Effector memory CD4-positive, alpha-beta T cell (primary cell): ENCODE data around the gene MAGI1.

Experiments used
- DNase-seq, 3 donors: peaks; one replicate each; pipeline ENCODE4 v3.0.0-alpha.2; 2020
- H3K27ac ChIP-seq: 2 replicates; pipeline ENCODE4 v1.7.0; 2013; ENCODE audit warnings: mild to moderate bottlenecking, low read length, moderate library complexity; ENCODE audit not compliant: insufficient read depth, poor library complexity, severe bottlenecking
- H3K27me3 ChIP-seq: replicated peaks from 2 replicates; pipeline ENCODE4 v1.7.0; 2013; ENCODE audit warnings: mild to moderate bottlenecking, low read length; ENCODE audit not compliant: insufficient read depth, control insufficient read depth, poor library complexity, severe bottlenecking
- H3K36me3 ChIP-seq: 2 replicates; pipeline ENCODE4 v1.7.0; 2013; ENCODE audit warnings: mild to moderate bottlenecking, low read length, moderate library complexity; ENCODE audit not compliant: control insufficient read depth, insufficient read depth
- H3K4me1 ChIP-seq: 2 replicates; pipeline ENCODE4 v1.7.0; 2013; ENCODE audit warnings: low read length, mild to moderate bottlenecking; ENCODE audit not compliant: control insufficient read depth, insufficient read depth, poor library complexity, severe bottlenecking
- H3K4me3 ChIP-seq: 2 replicates; pipeline ENCODE4 v1.7.0; 2013; ENCODE audit warnings: low read length, low read depth, mild to moderate bottlenecking; ENCODE audit not compliant: insufficient read depth, poor library complexity, severe bottlenecking
- H3K9me3 ChIP-seq: 2 replicates; pipeline ENCODE4 v1.7.0; 2013; ENCODE audit warnings: mild to moderate bottlenecking, low read length, moderate library complexity; ENCODE audit not compliant: control insufficient read depth

Gene MAGI1

DNA sequence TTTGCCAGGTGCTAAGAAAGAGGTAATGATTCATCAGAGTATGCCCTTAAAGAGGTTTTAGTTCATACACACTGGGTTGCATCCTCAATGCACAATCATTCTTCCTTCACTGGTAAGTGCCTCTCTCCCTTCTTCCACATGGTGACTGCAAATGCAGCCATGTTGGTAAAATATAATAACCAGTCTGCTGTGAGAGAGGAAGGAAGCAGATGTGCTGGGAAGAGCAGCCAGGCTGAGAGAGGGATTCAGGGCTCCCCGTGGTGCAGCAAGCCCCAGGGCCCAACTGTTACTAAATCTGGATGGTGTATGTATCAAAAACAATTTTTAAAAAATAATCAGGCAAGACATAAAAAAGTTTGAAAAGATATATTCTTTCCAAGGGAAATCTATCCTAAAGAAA lies 498.1 kb downstream of the MAGI1 start:
- Histone ChIP-seq H3K27ac (no peak overlapping the region), H3K4me1 (no peaks in the 10 kb centered on the region), H3K9me3 (no peaks in the 10 kb centered on the region), H3K36me3 (no peaks in the 10 kb centered on the region), H3K27me3 (no peaks in the 10 kb centered on the region), H3K4me3 (no peak overlapping the region)
- DNase-seq: no peak

DNA sequence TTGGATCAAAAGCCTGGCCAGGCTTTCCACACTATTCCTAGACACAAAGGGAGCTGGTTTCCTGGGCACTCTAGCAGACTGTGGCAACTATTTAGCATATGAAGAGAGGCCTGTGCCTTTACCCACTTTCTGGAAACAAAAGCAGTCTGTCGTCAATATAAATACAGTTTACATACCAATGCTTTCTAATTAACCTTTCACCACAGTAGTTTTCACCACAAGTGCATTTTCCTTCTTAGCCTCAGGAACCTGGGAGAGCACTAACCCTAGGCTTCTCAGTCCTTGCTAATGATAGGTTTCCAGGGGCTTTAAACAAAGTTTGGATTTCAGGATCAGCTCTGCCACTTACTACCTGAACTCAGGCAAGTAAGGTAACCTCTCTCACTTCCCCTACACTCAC lies 499.1 kb downstream of the MAGI1 start:
- DNase-seq: no peak
- Histone ChIP-seq H3K27me3 (no peaks in the 10 kb centered on the region), H3K4me3 (no peak overlapping the region), H3K36me3 (no peaks in the 10 kb centered on the region), H3K27ac (no peak overlapping the region), H3K4me1 (no peaks in the 10 kb centered on the region), H3K9me3 (no peaks in the 10 kb centered on the region)

DNA sequence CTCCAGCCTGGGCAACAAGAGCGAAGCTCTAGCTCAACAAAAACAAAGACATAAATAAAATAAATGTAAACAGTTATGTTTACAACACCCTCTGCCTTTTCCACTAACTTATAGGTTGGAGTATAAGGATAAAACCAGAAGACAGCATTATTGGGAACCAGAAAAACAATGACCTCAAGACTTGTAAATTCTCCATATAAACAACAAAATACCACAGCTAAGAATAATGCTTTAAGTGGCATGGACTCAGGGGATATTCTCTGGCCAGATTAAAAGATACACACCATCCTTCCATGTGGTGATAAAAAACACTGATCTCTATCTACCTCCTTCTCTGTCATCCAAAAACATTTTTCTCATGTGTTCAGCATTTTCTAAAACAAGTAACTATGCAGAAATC lies 500.6 kb downstream of the MAGI1 start:
- no peak overlapping the region for H3K27ac ChIP-seq
- H3K4me3 ChIP-seq: no peak overlapping the region
- H3K27me3 ChIP-seq: no peaks in the 10 kb centered on the region
- no peaks in the 10 kb centered on the region for H3K4me1 ChIP-seq
- DNase-seq: no peak
- no peaks in the 10 kb centered on the region for H3K9me3 ChIP-seq
- no peaks in the 10 kb centered on the region for H3K36me3 ChIP-seq

DNA sequence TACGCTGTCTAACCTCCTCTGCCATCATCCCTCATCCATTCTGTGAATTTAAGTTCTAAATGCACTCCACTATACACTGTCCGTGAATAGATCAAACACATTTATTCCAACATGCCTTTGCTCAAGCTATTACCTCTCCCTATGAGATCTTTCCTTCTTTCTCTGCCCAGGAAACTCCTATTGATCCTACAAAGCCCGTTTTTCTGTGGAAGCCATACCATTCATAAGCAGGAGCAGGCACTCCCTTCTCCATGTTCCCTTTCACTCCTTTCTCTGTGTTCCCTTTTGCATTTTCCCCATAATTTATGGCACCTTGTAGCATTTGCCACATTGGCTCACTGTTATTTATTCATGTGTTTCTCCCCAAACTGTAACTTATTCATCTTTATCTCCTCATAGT lies 501.6 kb downstream of the MAGI1 start:
- DNase-seq: no peak
- H3K4me1 ChIP-seq: no peaks in the 10 kb centered on the region
- no peaks in the 10 kb centered on the region for H3K27me3 ChIP-seq
- H3K36me3 ChIP-seq: no peaks in the 10 kb centered on the region
- no peaks in the 10 kb centered on the region for H3K9me3 ChIP-seq
- H3K27ac ChIP-seq: no peak overlapping the region
- H3K4me3 ChIP-seq: no peak overlapping the region

DNA sequence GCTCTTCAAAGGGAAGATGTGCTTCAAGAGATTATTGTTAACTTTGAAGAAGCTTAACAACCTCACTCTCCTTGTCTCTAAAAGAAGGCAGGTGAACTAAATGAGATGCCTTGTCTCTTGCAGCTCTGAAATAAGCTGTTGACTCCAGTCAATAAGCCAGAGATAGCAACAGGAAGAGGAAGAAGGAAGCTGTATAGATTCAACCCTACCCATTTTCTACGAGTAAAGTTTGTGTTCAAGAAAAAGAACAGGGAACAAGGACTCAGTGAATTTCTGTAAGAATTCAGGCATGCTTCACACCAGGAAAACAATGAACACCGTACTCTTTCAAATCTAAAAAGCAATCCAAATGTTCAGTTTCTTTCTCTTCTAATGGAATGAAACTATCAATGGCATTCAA lies 503.5 kb downstream of the MAGI1 start:
- Histone ChIP-seq H3K36me3 (no peaks in the 10 kb centered on the region), H3K9me3 (no peaks in the 10 kb centered on the region), H3K27ac (no peak overlapping the region), H3K27me3 (no peaks in the 10 kb centered on the region), H3K4me3 (no peak overlapping the region), H3K4me1 (no peaks in the 10 kb centered on the region)
- no peak for DNase-seq

DNA sequence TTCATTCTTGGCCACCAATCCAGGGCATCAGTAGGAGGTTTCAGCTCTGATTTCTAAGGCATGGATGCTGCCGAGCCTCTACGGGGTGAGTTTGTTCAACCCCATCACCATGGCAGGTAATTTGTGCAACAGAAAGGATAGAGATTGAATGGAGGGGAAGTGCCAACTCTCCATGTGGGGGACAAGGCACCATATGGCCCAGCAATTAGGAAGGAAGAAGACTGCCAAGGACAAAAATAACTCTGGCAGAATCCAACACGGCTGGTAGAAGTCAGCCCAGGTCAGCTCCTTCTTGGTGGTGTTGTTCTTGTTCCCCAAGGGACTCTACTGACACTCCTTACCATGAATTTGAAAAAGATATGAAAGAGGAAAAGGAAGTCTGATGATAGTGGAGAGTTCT lies 503.9 kb downstream of the MAGI1 start:
- DNase-seq: no peak
- Histone ChIP-seq H3K4me1 (no peaks in the 10 kb centered on the region), H3K9me3 (no peaks in the 10 kb centered on the region), H3K4me3 (no peak overlapping the region), H3K27me3 (no peaks in the 10 kb centered on the region), H3K36me3 (no peaks in the 10 kb centered on the region), H3K27ac (no peak overlapping the region)

DNA sequence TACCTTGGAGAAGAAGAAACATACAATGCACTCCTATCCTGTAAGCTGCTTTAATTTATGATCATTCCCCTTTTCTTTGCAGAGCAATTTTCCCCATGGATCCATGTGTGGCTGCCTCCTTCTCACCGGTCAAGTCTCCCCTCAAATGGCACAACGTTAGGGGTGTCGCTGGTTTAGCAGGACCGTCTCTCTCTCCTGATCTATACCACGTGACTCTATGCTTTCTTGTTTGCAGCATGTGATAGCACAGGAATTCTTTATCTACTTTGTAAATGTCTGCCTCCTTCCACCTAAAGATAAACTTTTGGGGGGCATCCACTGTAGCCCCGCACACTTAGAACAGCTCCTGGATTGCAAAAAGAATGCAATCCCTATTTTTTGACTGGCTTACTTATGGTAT lies 506.0 kb downstream of the MAGI1 start:
- H3K36me3 ChIP-seq: no peaks in the 10 kb centered on the region
- H3K27ac ChIP-seq: no peak overlapping the region
- H3K4me1 ChIP-seq: no peaks in the 10 kb centered on the region
- H3K27me3 ChIP-seq: no peaks in the 10 kb centered on the region
- no peaks in the 10 kb centered on the region for H3K9me3 ChIP-seq
- no peak overlapping the region for H3K4me3 ChIP-seq
- no peak for DNase-seq

DNA sequence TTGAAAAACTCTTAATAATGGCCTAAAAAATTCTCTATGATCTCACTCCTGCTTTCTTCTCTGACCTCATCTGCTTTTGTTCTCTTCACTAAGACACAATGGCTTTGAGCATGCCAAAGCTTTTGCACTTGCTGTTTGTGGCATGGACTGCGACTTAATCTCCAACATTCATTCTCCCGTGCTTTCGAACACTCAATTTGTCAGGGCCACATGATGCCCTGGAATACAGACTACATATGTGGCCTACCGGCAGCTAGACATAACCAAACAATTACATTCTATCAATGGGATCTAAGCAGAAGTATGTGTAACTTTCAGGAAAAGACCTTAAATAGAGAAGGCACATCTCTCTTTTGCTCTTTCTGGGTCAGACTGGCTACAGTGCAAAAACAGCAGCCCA lies 506.5 kb downstream of the MAGI1 start:
- no peak for DNase-seq

DNA sequence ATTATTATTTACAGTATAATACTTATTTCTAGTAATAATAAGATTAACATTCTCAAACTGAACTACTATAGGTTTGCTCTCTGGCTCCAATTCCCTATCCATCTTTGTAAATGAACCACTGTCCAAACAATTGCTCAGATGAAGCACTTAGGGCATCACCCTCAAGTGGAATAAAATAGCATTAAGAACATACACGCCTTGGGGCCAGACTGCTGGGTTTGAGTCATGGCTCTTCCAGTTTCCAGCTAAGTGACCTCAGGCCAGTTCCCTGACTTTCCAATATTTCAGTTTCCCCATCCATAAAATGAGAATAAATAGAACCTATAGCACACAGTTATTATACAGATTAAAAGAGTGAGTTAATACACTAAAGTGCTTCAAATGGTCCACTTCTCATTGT lies 507.2 kb downstream of the MAGI1 start:
- Histone ChIP-seq H3K4me3 (no peak overlapping the region), H3K27me3 (no peaks in the 10 kb centered on the region), H3K4me1 (no peaks in the 10 kb centered on the region), H3K36me3 (no peaks in the 10 kb centered on the region), H3K9me3 (no peaks in the 10 kb centered on the region), H3K27ac (no peak overlapping the region)
- no peak for DNase-seq

More for the DNA sequence above, 506.5 kb downstream of the MAGI1 start:
- Histone ChIP-seq H3K4me1 (no peaks in the 10 kb centered on the region), H3K9me3 (no peaks in the 10 kb centered on the region), H3K27ac (no peak overlapping the region), H3K36me3 (no peaks in the 10 kb centered on the region), H3K4me3 (no peak overlapping the region), H3K27me3 (no peaks in the 10 kb centered on the region)

DNA sequence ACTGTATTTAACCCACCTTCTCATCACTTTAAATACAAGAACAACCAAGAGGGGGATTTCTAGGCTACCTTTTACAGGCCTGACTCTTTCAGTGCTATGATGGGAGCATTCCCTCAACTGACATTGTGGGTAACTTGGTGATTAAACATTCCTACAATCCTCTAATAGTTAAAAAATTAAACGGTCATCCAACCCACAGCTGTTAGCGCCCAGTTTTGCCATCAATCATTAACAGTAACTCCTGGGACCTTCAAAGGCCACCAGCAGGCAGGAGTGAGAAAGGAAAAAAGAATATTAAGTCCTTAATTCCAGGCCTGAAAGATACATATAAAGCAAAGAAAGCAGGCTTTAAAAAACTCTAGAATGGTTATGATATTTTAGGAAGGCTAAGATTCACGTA lies 512.1 kb downstream of the MAGI1 start:
- no peak for DNase-seq
- no peaks in the 10 kb centered on the region for H3K27me3 ChIP-seq

DNA sequence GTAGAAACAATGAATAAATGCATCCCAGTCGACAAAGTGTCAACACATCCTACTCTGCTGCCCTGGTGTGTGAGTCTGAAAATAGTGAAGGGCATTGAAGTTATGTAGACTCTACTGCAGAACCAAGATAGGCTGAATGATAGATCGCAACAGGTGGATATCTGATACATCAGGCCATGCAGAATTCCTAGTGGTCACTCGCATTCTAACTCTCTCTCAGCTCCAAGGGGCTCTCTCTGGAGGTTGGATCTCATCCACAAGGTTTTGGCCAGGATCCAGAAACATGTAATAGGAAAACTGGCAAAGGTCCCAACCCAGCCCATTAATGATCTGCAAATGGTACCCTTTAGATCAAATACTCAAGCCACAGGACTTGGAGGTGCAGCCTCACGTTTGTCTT lies 514.1 kb downstream of the MAGI1 start:
- no peak overlapping the region for H3K27ac ChIP-seq
- no peaks in the 10 kb centered on the region for H3K4me1 ChIP-seq

More for the DNA sequence above, 512.1 kb downstream of the MAGI1 start:
- no peak overlapping the region for H3K4me3 ChIP-seq
- no peak overlapping the region for H3K27ac ChIP-seq
- no peaks in the 10 kb centered on the region for H3K4me1 ChIP-seq
- no peaks in the 10 kb centered on the region for H3K9me3 ChIP-seq
- H3K36me3 ChIP-seq: no peaks in the 10 kb centered on the region

More for the DNA sequence above, 514.1 kb downstream of the MAGI1 start:
- H3K36me3 ChIP-seq: no peaks in the 10 kb centered on the region
- H3K27me3 ChIP-seq: no peaks in the 10 kb centered on the region
- no peak for DNase-seq
- H3K4me3 ChIP-seq: no peak overlapping the region
- no peaks in the 10 kb centered on the region for H3K9me3 ChIP-seq
